Measurements from ENCODE around the gene CXCL1.

CXCL1 gene

GRCh38 chr4:73869130-73870055, at the start of gene CXCL1:
Gene CXCL1, plus strand, starts transcription at chr4:73869393. Its CDS starts 78 bp downstream, at chr4:73869471.
- peak; percentile 69 for DNase-seq (ENCODE audit: low read depth)

GRCh38 chr4:73821325-73821724, 47.9 kb upstream of the CXCL1 start:
- no peak for DNase-seq (ENCODE audit: low read depth)

- peak; percentile 33 for DNase-seq (ENCODE audit: low read depth)
Observed at GRCh38 chr4:73822389-73822788, 46.8 kb upstream of the CXCL1 start.

DNA sequence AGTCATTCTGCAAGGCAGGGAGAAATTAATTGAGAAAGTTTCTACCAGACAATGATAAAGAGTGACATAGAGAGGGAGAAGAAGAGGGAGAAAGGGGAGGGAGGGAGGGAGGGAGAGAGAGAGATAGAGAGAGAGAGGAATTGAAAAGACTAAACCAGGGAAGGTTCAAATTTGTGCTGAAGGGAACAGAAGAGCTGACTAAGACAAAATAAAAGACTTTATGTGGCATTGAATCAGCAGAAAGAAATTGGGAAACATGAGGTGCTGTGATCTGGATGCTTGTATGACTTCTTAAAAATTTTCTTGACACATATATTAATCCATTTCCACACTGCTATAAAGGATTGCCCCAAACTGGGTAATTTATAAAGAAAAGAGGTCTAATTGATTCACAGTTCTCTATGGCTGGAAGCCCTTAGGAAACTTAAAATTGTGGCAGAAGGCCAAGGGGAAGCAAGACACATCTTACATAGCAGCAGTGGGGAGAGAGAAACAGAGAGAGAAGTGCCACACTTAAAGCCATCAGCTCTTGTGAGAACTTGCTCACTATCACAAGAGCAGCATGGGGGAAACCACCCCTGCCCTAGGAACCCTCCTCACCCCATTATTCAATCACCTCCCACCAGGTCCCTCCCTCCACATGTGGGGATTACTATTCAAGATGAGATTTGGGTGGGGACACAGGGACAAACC, 46.2 kb upstream of the CXCL1 start:
- DNase-seq (ENCODE audit: low read depth): no peak

- peak; percentile 35 for DNase-seq (ENCODE audit: low read depth)
Observed at GRCh38 chr4:73823760-73824159, 45.4 kb upstream of the CXCL1 start.

- peak; percentile 88 for DNase-seq (ENCODE audit: low read depth)
Observed at GRCh38 chr4:73828956-73829355, 40.2 kb upstream of the CXCL1 start.

GRCh38 chr4:73831569-73831968, 37.6 kb upstream of the CXCL1 start:
- DNase-seq (ENCODE audit: low read depth): no peak

DNA sequence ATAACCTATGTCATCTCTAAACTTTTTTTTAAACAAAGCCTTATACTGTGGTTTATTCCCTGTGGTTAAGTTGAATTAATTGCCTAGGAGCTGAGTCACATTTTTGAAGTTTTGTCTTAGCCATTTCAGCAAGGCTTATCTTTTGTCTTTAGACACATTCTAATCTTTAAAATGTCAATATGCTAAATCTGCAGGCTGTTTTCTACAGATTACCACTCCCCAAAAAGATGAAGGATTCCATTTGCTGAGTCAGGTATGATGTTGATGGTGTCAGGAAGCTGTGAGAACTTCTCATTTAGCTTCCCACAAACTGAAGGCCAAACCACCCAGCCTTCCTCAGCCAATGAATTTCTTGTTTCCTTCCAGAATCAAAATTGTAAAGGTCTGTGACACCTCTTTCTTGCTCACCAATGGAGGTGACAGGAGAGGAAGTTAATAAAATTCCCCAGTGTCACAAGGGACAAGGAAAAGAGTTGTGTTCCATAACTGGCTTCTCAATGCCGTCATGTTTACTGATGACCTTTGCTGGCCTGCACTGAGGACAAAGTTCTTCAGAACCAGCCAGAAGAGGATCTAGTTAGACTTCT, 36.4 kb upstream of the CXCL1 start:
- peak; percentile 69 for DNase-seq (ENCODE audit: low read depth)

DNA sequence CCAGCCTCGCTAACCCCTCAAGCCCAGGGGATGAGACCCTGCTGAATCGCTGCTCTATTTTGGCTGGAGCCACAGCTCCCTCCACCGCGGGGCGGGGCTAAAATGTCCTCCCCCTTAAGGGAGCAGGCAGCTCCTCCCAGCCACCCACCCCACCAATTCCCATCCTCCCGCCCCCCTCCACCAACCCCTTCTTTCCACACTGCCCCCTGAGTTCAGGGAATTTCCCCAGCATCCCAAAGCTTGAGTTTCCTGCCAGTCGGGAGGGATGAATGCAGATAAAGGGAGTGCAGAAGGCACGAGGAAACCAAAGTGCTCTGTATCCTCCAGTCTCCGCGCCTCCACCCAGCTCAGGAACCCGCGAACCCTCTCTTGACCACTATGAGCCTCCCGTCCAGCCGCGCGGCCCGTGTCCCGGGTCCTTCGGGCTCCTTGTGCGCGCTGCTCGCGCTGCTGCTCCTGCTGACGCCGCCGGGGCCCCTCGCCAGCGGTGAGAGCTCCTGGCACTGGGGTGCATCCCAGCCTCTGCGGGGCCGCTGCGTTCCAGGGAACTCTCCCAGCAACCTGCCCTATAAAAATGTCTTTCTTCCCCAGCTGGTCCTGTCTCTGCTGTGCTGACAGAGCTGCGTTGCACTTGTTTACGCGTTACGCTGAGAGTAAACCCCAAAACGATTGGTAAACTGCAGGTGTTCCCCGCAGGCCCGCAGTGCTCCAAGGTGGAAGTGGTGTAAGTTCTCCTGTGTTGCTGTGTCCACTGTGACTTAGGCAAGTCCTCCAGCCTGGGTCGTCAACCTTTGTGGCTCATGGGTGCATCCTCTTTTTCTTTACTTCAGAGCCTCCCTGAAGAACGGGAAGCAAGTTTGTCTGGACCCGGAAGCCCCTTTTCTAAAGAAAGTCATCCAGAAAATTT, 32.6 kb upstream of the CXCL1 start, which contains the start of gene CXCL6:
TSS of gene CXCL6 (plus strand) at position 306 of the 907 bp plus-strand sequence. CDS start at position 379, 73 bp downstream.
- DNase-seq (ENCODE audit: low read depth): peak; percentile 60

GRCh38 chr4:73839071-73839470, 30.1 kb upstream of the CXCL1 start:
- DNase-seq (ENCODE audit: low read depth): peak; percentile 59

- DNase-seq (ENCODE audit: low read depth): no peak
Observed at GRCh38 chr4:73839715-73840114, 29.5 kb upstream of the CXCL1 start.

- peak; percentile 54 for DNase-seq (ENCODE audit: low read depth)
Observed at GRCh38 chr4:73841243-73841925, 27.8 kb upstream of the CXCL1 start.

GRCh38 chr4:73842696-73843095, 26.5 kb upstream of the CXCL1 start:
- no peak for DNase-seq (ENCODE audit: low read depth)

DNA sequence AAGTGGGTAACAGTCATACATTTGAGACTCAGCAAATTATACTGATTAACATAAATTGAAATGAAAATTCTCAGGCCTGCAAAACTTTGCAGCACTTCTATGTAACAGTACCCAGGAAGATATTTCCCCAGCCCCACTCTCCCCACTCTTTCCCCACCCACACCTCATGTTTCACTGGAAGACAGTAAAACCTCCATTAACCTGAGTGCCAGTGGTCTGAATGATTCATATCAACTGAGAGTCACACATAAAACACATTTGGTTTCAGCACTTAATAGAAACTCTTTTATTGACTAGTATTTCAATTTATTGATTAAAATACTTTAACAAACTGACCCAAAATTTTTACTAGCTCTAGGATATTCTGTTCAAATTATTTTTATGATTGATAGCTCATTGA, 25.8 kb upstream of the CXCL1 start:
- DNase-seq (ENCODE audit: low read depth): peak; percentile 70

GRCh38 chr4:73844345-73844744, 24.8 kb upstream of the CXCL1 start:
- DNase-seq (ENCODE audit: low read depth): peak; percentile 91

GRCh38 chr4:73844806-73845205, 24.4 kb upstream of the CXCL1 start:
- DNase-seq (ENCODE audit: low read depth): no peak

DNA sequence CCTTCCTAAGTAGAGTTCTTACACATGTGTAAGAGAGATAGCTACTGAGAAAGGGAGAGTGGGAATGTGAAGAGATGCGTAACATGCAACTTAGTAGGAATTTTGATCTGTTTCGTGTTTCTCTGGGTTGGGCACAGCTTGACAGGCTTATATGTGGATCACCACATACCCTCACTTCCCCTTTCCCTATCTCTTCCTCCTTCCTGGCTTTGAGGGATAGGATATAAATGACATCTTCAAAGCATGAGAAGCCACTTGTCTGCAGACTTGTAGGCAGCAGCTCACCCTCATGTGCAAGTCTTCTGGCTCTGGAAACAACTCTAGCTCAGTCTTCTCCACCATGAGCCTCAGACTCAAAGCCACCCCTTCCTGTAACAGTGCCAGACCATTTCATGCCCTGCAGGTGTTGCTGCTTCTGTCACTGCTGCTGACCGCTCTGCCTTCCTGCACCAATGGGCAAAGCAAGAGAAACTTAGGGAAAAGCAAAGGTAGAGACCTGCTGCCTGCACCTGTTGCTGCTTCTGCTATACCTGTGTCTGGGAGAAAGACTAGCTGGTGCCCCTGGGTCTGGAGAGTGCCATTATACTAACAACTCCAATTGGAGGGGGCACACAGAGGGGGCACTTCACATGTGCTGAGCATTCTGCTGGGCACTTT, 21.5 kb upstream of the CXCL1 start:
- no peak for DNase-seq (ENCODE audit: low read depth)

DNA sequence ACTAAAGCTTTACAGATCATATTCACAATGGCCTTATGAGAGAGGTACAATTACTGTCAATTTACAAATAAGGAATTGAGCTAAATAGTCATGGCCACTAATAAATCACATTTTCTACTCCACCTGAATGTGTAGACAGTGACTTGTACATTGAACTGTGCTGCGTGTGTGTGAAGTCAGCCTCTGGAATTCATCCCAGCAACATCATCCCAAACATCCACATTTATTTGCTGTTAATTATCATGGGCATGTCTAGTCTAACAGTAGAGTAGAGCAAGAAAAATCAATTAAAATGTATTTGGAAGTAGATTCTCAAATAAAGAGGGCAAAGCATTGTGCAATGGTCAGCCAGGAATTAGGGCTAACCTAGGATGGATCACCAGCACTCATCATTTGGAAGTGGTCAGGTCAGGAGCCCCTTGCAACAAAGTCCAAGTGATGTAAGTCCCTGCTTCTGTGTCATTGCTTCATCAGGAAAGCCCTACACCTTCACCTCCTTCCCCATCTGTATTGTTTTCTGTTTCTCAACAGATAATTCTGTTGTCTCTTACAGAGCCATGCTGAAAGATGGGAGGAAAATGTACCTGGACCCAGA, 20.9 kb upstream of the CXCL1 start:
- no peak for DNase-seq (ENCODE audit: low read depth)

GRCh38 chr4:73850261-73850970, 18.8 kb upstream of the CXCL1 start:
- DNase-seq (ENCODE audit: low read depth): no peak

Measured in iris pigment epithelial cell (primary cell).